HL-60/S4 (cell line): Measurements from ENCODE around the gene AMZ1.

Experiments
- in situ Hi-C: fragments of 300-500 bp; cut with MboI; formaldehyde crosslinking; loops from 2 replicates; pipeline ENCODE4 v1.14.3; 2022; ENCODE audit warnings: low sequenced_read_pairs

AMZ1 gene

DNA sequence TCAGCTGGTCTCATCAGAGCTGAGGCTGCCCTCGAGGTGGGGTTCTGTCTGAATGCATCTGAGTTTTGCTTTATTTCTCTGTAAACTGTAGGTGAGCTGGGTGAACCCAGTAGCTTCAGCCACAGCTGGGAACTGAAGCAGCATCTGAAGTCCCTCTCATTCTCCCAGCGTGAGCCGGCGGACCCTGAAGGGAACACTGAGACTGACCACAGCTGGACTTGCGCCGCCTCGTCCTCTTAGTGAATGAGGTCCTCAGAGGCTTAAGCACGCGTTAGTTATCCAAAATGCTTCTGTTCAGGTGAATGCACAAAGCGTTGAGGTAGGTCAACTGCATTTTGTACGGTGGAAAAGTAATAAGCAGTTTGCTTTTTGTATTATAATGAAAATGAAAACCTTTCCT lies 76.6 kb downstream of the AMZ1 start:
- in situ Hi-C loops = no loop called here
